Muscle layer of duodenum (tissue), 2 donors: ENCODE measurements around the gene PTPRM.

Source experiments
- H3K27ac ChIP-seq: one replicate; pipeline ENCODE4 v1.7.0; 2013; ENCODE audit warnings: mild to moderate bottlenecking, low read length
- H3K27me3 ChIP-seq: one replicate; pipeline ENCODE4 v1.7.0; 2013; ENCODE audit warnings: low read depth, mild to moderate bottlenecking, control low read depth, low read length
- H3K36me3 ChIP-seq, 2 donors: one replicate each; pipeline ENCODE4 v1.7.0; 2013; ENCODE audit warnings: low read length in 2 of 2, control low read depth in 1 of 2, mild to moderate bottlenecking in 1 of 2; ENCODE audit not compliant: insufficient read depth in 2 of 2, control insufficient read depth in 1 of 2
- H3K4me1 ChIP-seq, 2 donors: one replicate each; pipeline ENCODE4 v1.7.0; 2013; ENCODE audit warnings: low read length in 2 of 2, mild to moderate bottlenecking in 2 of 2, control low read depth in 1 of 2, moderate library complexity in 1 of 2; ENCODE audit not compliant: insufficient read depth in 2 of 2, control insufficient read depth in 1 of 2
- H3K4me3 ChIP-seq, 2 donors: one replicate each; pipeline ENCODE4 v1.7.0; 2013; ENCODE audit warnings: low read length in 2 of 2, low read depth in 1 of 2, mild to moderate bottlenecking in 1 of 2
- H3K9me3 ChIP-seq, 2 donors: one replicate each; pipeline ENCODE4 v1.7.0; 2013; ENCODE audit warnings: low read length in 2 of 2, control low read depth in 1 of 2, mild to moderate bottlenecking in 1 of 2; ENCODE audit not compliant: control insufficient read depth in 1 of 2
- donor health status: healthy.

PTPRM gene

DNA sequence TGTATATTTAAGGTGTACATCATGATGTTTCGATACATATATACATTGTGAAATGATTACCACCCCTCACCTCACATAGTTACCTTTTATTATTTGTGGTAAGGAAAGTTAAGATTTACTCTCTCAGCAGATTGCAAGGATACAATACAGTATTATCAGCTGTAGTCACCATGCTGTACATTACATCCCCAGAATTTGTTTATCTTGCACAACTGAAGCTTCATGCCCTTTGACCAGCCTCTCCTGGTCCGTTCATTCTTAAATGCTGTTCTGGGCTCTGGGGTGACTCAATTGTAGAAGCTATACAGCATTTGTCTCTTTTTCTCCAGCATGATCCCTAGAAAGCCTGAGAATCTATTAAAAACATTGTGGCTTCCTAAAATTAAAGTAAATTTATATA is 90.8 kb downstream of the PTPRM start:
- Histone ChIP-seq H3K4me1 (no peaks in the 10 kb centered on the region), H3K9me3 (no peaks in the 10 kb centered on the region), H3K27ac (no peak overlapping the region)

DNA sequence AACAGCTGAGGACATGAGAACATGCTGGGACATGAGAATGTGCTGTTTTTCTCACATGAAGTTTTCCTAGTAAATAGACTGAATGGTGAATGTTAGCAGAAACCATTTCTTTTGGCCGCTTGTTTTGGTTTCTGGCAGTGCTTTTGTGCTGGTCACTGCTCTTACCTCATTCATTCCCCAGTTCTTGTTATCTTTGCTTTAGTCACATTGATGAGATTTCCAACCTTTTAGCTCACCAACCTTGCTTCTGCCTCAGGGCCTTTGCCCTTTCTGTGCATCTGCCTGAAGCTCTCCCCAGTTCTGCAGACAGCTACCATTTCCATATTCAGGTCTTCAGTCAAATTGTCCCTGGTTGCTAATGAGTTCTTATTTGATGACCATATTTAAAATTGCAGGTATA is 91.6 kb downstream of the PTPRM start:
- Histone ChIP-seq H3K9me3 (no peaks in the 10 kb centered on the region), H3K36me3 (no peaks in the 10 kb centered on the region), H3K4me3 (no peak overlapping the region), H3K4me1 (no peaks in the 10 kb centered on the region), H3K27ac (no peak overlapping the region), H3K27me3 (no peaks in the 10 kb centered on the region)

More for the DNA sequence above, 90.8 kb downstream of the PTPRM start:
- Histone ChIP-seq H3K27me3 (no peaks in the 10 kb centered on the region), H3K4me3 (no peak overlapping the region), H3K36me3 (no peaks in the 10 kb centered on the region)

DNA sequence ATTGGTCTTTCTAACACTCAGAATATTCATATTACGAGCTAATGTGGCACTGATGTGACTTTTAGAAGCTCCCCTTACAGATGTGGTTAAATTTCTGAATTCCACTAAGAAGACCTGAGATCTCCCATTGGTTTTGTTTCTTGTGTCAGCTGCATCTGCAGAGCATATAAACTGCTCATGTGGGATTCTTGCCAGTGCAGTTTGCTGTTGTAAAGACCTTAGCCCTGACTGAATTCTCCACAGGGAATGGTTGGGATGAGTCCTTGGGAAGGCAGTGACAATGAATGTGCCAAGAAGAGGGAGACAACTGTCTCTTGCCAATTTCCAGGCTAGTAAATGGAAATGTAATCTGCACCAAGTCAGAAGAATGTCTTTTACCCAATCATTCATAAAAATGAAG is 94.1 kb downstream of the PTPRM start:
- no peaks in the 10 kb centered on the region for H3K4me1 ChIP-seq
- H3K27ac ChIP-seq = no peak overlapping the region
- no peaks in the 10 kb centered on the region for H3K27me3 ChIP-seq
- no peaks in the 10 kb centered on the region for H3K36me3 ChIP-seq
- H3K4me3 ChIP-seq = no peak overlapping the region
- no peaks in the 10 kb centered on the region for H3K9me3 ChIP-seq

DNA sequence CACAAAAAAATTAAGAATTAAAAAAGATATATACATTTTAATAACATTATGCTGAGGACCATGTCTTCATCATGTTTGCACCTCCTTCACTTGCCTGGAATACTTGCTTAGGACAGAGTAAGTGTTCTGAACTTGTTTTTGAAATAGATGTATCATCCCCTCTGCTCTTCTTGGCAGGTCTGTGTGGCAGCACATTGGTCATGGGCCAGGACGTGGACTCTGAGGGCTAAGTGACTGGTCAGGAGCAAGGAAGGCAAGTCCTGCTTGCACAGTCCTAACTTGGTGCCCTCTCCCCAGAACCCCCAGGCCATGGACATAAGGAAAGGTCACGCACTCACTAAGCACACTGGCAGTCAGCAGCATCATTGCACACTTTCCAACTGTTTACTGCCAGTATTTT is 95.8 kb downstream of the PTPRM start:
- H3K27ac ChIP-seq = no peak overlapping the region
- H3K9me3 ChIP-seq = no peaks in the 10 kb centered on the region
- H3K27me3 ChIP-seq = no peaks in the 10 kb centered on the region
- H3K4me3 ChIP-seq = no peak overlapping the region
- no peaks in the 10 kb centered on the region for H3K36me3 ChIP-seq
- H3K4me1 ChIP-seq = no peaks in the 10 kb centered on the region

DNA sequence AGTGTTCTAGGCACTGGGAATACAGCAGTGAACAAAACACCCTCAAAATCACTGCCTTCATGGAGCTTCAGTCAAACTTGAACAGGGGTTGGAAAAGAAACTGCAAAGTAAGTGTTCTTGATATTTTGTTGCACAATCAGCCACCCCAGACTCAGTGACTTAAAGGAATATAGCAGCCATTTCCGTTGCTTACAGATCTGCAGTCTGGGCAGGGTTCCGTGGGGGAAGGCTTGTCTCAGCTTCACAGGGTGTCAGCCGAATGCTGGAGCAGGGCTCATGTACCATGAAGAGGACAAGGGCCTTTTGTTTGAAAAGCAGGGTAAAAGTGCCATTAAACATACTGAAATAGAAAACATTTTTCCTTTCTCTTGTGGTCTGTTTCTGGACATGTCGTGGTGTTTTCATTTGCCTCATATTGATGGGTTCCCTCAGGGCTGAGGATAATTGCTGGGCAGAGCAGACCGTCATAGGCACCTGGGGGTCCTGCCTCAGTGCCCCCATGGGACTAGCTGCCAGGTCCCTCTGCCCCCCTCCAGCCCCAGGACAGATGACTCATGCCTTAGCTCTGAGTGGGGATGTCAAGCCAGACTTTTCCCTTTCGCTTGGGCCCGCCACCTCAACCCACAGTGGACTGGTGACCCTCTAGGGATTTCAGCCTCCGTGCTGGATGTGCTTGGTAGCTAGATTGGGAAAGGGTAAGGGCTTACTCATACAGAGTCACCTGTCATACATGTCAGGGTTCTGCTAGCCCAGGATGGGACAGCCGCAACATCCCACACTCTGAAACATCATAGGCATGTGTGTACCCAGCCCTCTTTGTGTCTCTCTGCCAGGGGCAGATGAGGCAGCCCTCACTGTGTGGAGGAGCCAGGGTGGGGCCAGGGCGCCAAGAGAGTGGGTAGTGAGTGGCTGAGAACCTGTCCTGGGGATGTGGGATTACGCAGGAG is 96.5 kb downstream of the PTPRM start:
- Histone ChIP-seq H3K36me3 (no peaks in the 10 kb centered on the region), H3K27ac (no peak overlapping the region), H3K4me3 (no peak overlapping the region), H3K4me1 (no peaks in the 10 kb centered on the region), H3K27me3 (no peaks in the 10 kb centered on the region), H3K9me3 (no peaks in the 10 kb centered on the region)

DNA sequence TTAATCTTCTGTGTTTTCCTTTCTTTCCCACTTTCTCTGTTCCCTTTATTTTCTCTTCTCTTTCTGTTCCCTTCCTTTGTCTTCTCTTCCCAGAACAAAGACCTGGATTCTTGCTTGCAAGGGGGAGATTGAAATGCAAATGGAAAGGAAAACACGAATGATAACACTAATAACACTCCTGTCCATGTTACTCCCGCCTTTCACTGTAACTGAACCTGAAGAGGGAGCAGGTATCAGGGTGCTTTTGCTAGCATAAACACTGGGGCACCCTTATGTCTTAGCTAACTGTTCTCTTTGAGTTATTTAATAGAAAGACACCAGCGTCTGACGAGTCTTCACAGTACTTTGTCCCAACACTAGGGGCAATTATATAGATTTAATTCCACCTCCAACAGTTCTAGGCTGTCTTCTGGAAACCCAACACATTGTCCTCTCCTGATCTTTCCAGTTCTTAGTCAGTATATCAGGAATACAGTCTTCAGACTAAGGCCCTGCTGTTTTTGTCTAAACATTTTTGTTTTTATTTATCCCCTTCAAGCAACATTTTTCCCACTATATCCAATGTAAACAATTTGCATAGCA is 99.2 kb downstream of the PTPRM start:
- no peak overlapping the region for H3K27ac ChIP-seq
- no peaks in the 10 kb centered on the region for H3K27me3 ChIP-seq
- no peak overlapping the region for H3K4me3 ChIP-seq
- H3K4me1 ChIP-seq = no peaks in the 10 kb centered on the region
- no peaks in the 10 kb centered on the region for H3K9me3 ChIP-seq
- H3K36me3 ChIP-seq = no peaks in the 10 kb centered on the region

DNA sequence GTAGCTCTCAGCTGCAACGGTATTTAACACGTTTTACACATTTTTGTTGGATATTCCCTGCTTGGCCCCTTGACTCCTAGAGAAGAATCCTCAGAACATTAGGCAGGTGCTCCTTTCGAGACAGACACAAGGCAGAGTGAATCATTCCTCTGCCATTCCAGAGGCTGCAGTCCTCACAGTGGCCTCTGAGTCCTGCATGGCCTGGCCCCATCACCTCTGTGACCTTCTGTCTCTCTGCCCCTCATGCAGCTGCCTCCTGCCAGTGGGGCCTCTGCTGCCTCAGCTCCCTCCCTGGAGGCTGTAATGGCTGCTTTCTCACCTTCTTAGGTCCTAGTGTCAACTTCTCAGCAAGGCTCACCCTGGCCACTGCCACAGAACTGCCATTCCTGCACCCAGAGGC is 101.3 kb downstream of the PTPRM start:
- Histone ChIP-seq H3K27ac (no peak overlapping the region), H3K4me1 (no peaks in the 10 kb centered on the region), H3K9me3 (no peaks in the 10 kb centered on the region), H3K27me3 (no peaks in the 10 kb centered on the region), H3K4me3 (no peak overlapping the region), H3K36me3 (no peaks in the 10 kb centered on the region)

DNA sequence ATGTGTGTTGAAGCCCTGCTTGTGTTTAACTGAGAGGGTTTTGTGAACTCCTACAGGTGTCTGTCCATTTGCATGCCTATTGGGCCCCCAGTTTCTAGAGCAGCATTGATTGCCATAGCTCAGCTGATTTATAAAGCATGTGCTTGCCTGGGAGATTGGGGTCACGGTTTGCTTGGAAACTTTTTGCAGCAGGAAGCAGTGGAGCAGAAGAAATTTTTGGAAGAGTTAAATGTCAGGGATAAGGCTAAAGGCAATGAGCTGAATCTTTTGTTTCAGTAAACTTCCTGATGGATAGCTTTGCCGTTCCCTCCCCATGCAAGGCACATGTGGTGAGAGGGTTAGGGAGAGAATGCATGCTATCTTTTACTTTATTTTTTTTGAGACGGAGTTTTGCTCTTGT is 102.2 kb downstream of the PTPRM start:
- Histone ChIP-seq H3K4me3 (no peak overlapping the region), H3K27ac (no peak overlapping the region), H3K36me3 (no peaks in the 10 kb centered on the region), H3K4me1 (no peaks in the 10 kb centered on the region), H3K9me3 (no peaks in the 10 kb centered on the region), H3K27me3 (no peaks in the 10 kb centered on the region)

DNA sequence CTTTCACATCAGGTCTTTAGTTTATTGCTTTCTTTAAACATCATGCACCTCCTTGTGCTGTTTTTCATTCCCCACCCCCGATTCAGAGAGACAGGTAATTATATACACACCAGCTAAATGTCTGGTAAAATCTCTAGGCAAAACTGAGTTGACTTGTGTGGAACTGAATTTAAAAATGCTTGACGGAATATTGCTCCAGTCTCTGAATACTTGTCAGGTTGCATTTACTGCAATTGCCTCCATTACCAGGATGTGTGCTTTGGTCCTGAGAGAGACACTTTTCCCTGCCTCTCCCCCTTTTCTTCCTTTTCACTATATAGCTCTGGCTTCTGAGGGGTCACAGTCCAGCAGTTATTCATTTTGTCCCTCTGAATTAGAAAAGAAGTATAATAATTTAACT is 104.0 kb downstream of the PTPRM start:
- H3K27ac ChIP-seq = no peak overlapping the region
- no peaks in the 10 kb centered on the region for H3K9me3 ChIP-seq
- H3K27me3 ChIP-seq = no peaks in the 10 kb centered on the region
- no peaks in the 10 kb centered on the region for H3K4me1 ChIP-seq
- H3K36me3 ChIP-seq = no peaks in the 10 kb centered on the region
- no peak overlapping the region for H3K4me3 ChIP-seq

DNA sequence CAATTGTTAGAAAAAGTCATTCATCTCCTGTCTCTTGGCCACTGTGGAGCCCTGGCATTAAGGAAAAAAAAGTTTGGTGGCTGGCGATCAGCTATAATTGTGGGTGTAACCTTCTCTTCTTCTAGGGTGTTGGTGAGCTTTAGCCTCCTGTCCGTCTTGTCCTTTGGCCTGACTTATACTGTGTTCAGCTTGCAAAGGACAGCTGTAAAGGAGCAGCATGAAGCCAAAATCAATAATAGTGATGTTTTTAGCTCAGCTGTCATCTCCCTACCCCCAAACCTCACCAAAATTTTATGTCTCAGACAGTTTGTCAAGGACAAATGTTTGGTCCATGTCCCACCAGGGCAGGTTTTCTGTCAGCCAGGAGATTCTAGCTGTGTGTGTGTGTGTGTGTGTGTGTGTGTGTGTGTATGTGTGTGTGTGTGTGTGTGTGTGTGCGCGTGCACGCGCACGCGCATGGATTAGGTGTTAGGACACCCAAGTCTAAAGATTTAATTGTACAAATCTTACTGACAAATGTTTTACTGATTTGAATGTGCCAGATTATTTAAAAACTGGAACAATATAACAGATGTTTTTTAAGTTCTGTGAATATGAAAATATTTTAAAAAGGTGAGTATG is 109.2 kb downstream of the PTPRM start:
- no peaks in the 10 kb centered on the region for H3K27me3 ChIP-seq
- no peaks in the 10 kb centered on the region for H3K4me1 ChIP-seq
- H3K36me3 ChIP-seq = no peaks in the 10 kb centered on the region
- no peak overlapping the region for H3K27ac ChIP-seq
- no peaks in the 10 kb centered on the region for H3K9me3 ChIP-seq
- H3K4me3 ChIP-seq = no peak overlapping the region

DNA sequence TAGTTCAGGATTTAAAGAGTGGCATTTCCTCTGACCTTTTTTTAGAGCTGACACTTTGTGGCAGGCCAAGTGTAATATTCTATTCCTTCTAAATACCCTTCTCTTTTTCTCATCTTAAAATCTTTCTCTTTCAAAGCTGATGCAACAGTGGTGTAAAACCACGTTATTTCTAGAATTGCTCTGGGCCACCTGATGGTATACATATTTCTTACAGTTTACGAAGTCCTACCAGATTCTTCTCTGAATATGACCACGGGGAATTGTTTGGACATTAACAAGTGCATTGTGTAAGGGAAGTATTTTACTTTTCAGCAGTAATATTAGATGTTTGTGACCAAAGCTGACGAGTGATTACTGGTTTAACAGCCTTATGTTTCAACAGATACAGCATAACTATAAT is 109.9 kb downstream of the PTPRM start:
- Histone ChIP-seq H3K36me3 (no peaks in the 10 kb centered on the region), H3K4me3 (no peak overlapping the region), H3K4me1 (no peaks in the 10 kb centered on the region), H3K27ac (no peak overlapping the region), H3K9me3 (no peaks in the 10 kb centered on the region), H3K27me3 (no peaks in the 10 kb centered on the region)
